GM06990 (cell line): ENCODE measurements around the gene ANKRD33.
A peak's percentile ranks its signal among the peaks of the same experiment; 100 is the strongest.

ENCODE experiments used
- DNase-seq: peaks from one replicate; pipeline ENCODE4 v3.0.0-alpha.2; 2011; ENCODE audit not compliant: insufficient read length; ENCODE audit errors: extremely low read depth
- H3K27me3 ChIP-seq: replicated peaks from 2 replicates; pipeline ENCODE4 v1.6.0; 2011; ENCODE audit warnings: low read length; ENCODE audit not compliant: control insufficient read depth, insufficient read depth
- H3K36me3 ChIP-seq: 2 replicates; pipeline ENCODE4 v1.5.1; 2011; ENCODE audit warnings: low read length; ENCODE audit not compliant: control insufficient read depth, insufficient read depth
- H3K4me3 ChIP-seq: replicated peaks from 2 replicates; pipeline ENCODE4 v1.5.1; 2011; ENCODE audit warnings: low read depth, mild to moderate bottlenecking, control low read depth, low read length
- CTCF ChIP-seq: IDR thresholded peaks from 2 replicates; pipeline ENCODE4 v1.5.1; 2011; ENCODE audit warnings: low read length, control low read depth, mild to moderate bottlenecking, inconsistent platforms; ENCODE audit not compliant: insufficient read depth, poor library complexity, severe bottlenecking

Gene ANKRD33

GRCh38 chr12:51870504-51870903 is 17.4 kb upstream of the ANKRD33 start:
- Histone ChIP-seq H3K27me3 (peaks cover 4% of the 10 kb centered on the region), H3K4me3 (no peak overlapping the region), H3K36me3 (no peaks in the 10 kb centered on the region)
- no peak for TF ChIP-seq CTCF
- DNase-seq = no peak

GRCh38 chr12:51871126-51871525 is 16.8 kb upstream of the ANKRD33 start:
- H3K36me3 ChIP-seq = no peaks in the 10 kb centered on the region
- H3K27me3 ChIP-seq = peaks cover 4% of the 10 kb centered on the region
- DNase-seq = no peak
- H3K4me3 ChIP-seq = no peak overlapping the region
- peak; percentile 6 for TF ChIP-seq CTCF

DNA sequence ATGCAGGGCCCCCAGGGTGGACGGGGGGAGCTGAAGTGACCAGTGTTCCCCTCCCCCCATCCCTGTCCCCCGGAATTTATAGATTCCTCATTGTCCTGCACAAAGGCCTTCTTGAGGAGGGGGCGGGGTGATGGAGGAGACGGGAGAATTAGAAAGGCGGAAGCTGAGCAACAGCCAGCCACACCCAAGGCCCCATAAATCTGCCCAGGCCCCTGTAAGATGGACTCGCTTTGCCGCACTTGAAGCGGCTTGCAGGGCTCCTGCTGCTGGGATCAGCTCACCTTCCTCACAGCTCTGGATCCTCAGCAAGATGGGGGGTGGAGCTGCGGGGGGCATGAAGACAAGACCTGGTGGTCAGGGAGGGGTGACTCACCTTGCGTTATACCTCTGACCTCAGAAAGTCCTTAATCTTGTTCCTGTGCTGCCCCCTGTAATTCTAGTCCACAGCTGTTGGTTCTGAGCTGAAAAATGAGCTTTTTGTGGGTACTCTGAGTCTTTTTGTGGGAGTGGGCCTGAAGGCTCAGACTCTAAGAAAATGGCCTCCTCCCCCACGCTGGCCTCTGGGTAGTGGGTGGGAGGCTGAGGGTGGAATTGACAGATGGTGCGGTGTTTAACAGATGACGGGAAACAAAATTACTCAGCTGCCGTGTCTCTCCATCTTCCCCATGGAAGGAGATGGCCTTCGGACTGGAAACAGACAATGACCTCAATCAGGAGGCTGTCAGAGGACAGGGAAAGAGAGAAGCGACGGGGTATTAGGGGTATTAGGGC is 15.8 kb upstream of the ANKRD33 start:
- Histone ChIP-seq H3K4me3 (no peak overlapping the region), H3K27me3 (peaks cover 4% of the 10 kb centered on the region), H3K36me3 (no peaks in the 10 kb centered on the region)
- no peak for TF ChIP-seq CTCF
- no peak for DNase-seq

GRCh38 chr12:51872689-51872981 is 15.3 kb upstream of the ANKRD33 start:
- no peak for DNase-seq
- H3K36me3 ChIP-seq = no peaks in the 10 kb centered on the region
- no peak for TF ChIP-seq CTCF

DNA sequence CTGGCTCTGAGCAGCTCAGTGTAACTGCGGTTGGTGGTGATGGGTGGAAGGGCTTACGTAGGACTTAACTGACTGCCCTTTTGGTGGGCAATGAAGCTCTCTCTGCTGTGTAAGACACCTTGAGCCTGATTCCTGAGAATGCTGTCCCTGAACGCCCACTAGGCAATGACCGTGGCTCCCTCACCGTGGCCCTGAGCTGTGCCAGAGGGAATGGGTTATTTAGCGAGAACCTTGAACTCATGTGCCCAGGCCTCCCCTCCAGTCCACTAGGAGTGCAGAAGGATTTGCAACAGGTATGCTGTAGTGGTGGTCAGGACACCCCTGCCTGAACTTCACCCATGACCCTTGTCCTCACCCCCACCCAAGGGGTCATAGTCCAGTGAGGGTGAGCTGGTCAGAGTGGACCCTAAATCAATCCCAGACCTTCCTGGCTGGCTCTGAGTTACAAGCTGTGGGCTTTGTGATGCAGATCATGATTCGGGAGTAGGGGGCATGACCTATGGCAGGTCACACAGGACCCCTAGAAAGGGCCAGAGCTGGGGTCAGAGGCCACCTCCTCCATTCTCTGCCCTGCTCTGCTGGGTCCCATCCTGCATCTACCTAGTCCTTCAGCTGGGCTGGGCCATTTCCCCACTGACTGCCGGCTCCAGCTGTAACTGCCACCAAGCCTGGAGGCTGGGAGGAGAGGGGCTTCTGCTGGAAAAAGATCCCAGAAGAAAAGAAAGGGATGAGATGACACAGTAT is 14.5 kb upstream of the ANKRD33 start:
- Histone ChIP-seq H3K4me3 (no peak overlapping the region), H3K27me3 (peaks cover 2% of the 10 kb centered on the region), H3K36me3 (no peaks in the 10 kb centered on the region)
- no peak for TF ChIP-seq CTCF
- DNase-seq = no peak

More at GRCh38 chr12:51872689-51872981, 15.3 kb upstream of the ANKRD33 start:
- H3K4me3 ChIP-seq = no peak overlapping the region
- H3K27me3 ChIP-seq = peaks cover 2% of the 10 kb centered on the region
